Heart left ventricle (tissue), 16 donors: ENCODE measurements around the gene MYH7. TPM values are rescaled to one million over a fixed set of nuclear protein-coding genes. Genes with fewer than 3 reads are reported as not detected.
"Not testable (repeated sequence)": the region's sequence is repeated elsewhere in the genome, so short reads cannot be mapped to it uniquely, and the experiment has no call there.

Source experiments
- ATAC-seq, 4 donors: fragments of 200-7000 bp; cut with Tn5 transposase; one replicate each; pipeline ENCODE4 v1.9.1; 2020 to 2022; ENCODE audit warnings: moderate library complexity in 4 of 4, mild to moderate bottlenecking in 3 of 4, moderate number of reproducible peaks in 1 of 4
- DNase-seq, 5 donors: peaks; one replicate each; pipeline ENCODE4 v3.0.0-alpha.2; 2020
- H3K27ac ChIP-seq, 12 donors: fragments of 200-600 bp; sonication (generic) in 4 of 12; one replicate each; pipeline versions ENCODE4 v1.5.0 to v1.8.0; 2016 to 2022; ENCODE audit warnings: mild to moderate bottlenecking in 2 of 12
- H3K27me3 ChIP-seq, 9 donors: fragments of 200-600 bp; sonication (generic) in 2 of 9; one replicate each; pipeline versions ENCODE4 v1.5.1 to v1.8.0; 2016 to 2022; ENCODE audit warnings: mild to moderate bottlenecking in 3 of 9
- H3K36me3 ChIP-seq, 9 donors: fragments of 200-600 bp; sonication (generic) in 2 of 9; one replicate each; pipeline versions ENCODE4 v1.5.0 to v1.8.0; 2018 to 2022; ENCODE audit warnings: mild to moderate bottlenecking in 2 of 9
- H3K4me1 ChIP-seq, 12 donors: fragments of 200-600 bp; sonication (generic) in 4 of 12; one replicate each; pipeline versions ENCODE4 v1.5.0 to v1.8.0; 2016 to 2022; ENCODE audit warnings: mild to moderate bottlenecking in 3 of 12
- H3K4me3 ChIP-seq, 12 donors: fragments of 200-600 bp; sonication (generic) in 4 of 12; one replicate each; pipeline versions ENCODE4 v1.5.0 to v1.8.0; 2017 to 2022; ENCODE audit warnings: mild to moderate bottlenecking in 9 of 12, moderate library complexity in 4 of 12
- H3K9me3 ChIP-seq, 12 donors: fragments of 200-600 bp; sonication (generic) in 4 of 12; one replicate each; pipeline versions ENCODE4 v1.5.0 to v1.8.0; 2016 to 2022; ENCODE audit warnings: mild to moderate bottlenecking in 1 of 12
- CTCF ChIP-seq, 12 donors: fragments of 200-600 bp; sonication (generic) in 4 of 12; IDR thresholded peaks; one replicate each; pipeline versions ENCODE4 v1.5.0 to v1.8.0; 2018 to 2022; ENCODE audit warnings: antibody characterized with exemption in 12 of 12, mild to moderate bottlenecking in 5 of 12
- POLR2A ChIP-seq, 2 donors: fragments of 450-650 bp; IDR thresholded peaks; one replicate each; pipeline ENCODE4 v1.6.1; 2017; ENCODE audit warnings: antibody characterized with exemption in 2 of 2, mild to moderate bottlenecking in 2 of 2, moderate library complexity in 2 of 2
- WGBS, 4 donors: extraction: QIAGEN DNeasy Blood & Tissue Kit in 2 of 4; methylation state at CpG; one replicate each; pipeline versions ENCODE4 v1.1.5 to v1.1.7; 2013 to 2018; 5-methylcytosine and 5-hydroxymethylcytosine counted together
- intact Hi-C, 10 donors: fragments of 100-400 bp; cut with DNase I; formaldehyde crosslinking; loops; one replicate each; pipeline versions ENCODE4 v1.11.1 to v1.14.2; 2022
- polyA plus RNA-seq, 2 donors: library from polyadenylated mRNA; stranded (reverse); fragments of 200-250 nt; gene quantifications; one replicate each; pipeline ENCODE4 v1.2.3, GENCODE V29; 2013
- total RNA-seq, 9 donors: library from RNA; depleted of rRNA in 2 of 9; stranded (reverse); fragments of >200 nt in 2 of 9; fragmentation: NEBNext Ultra II Directional in 3 of 9; extraction: Animal tissue kit (Norgen Biotek cat#: 25700) in 3 of 9; gene quantifications; one replicate each; pipeline versions ENCODE4 v1.1.0 to v1.2.4, GENCODE V29; 2016 to 2023
- donor health status: ischemic (EF 13 %, LVEDD 7.1; RV severe dilation, severe dysfunction).
- donor health status: healthy with polysubstance abuse.
- donor health status: DM: no; HTN: yes; CAD: no.
- donor health status: DM: no; HTN: no; CAD: no.
- donor health status: ischemic (EF 25% LVEDD 6.9; RV normal size, moderate dysfunction).
- donor health status: ischemic (EF 25% LVEDD 5.7; RV mildly dilated, moderate dysfunction).
- donor health status: healthy.
- donor health status: DM: yes; HTN: yes; CAD: no.
- donor health status: ischemic (EF 35%, LVEDD 5.7; RV mildly dilated, moderate dysfunction).
- donor health status: nonischemic (EF 11% LVEDD 7.7; RV severe dilation, severe dysfunction).
- donor health status: DM: yes; HTN: yes; CAD: no.
- donor health status: PGD.
- donor health status: ischemic (EF 29% LVEDD 5.4; RV normal size, mild dysfunction).
- donor health status: nonischemic (EF 23%, LVEDD 6.1; RV moderate dilation, normal function).

MYH7 gene
- total and polyA plus RNA-seq, 11 donors: 727 to 23,825 (median 14,589) TPM

GRCh38 chr14:23456883-23457586 is 21.6 kb upstream of the MYH7 start:
- ATAC-seq: peak in 3 of 4 donors; percentile 68 to 77 (median 75)
- intact Hi-C loops: loop anchor here in 1 of 10 donors (10.0 kb wide), 2 partner anchors 82 to 132 kb away; partner anchors contain the start of genes CMTM5, IL25 and PABPN1

GRCh38 chr14:23454445-23454856 is 19.0 kb upstream of the MYH7 start:
- Histone ChIP-seq H3K36me3 (no peaks in the 10 kb centered on the region), H3K27me3 (peaks cover 0 to 21% (median 0%) of the 10 kb centered on the region in 9 donors), H3K4me1 (peaks cover 0 to 6% (median 0%) of the 10 kb centered on the region in 12 donors), H3K27ac (peak overlapping the region in 1 of 12 donors; percentile 13), H3K4me3 (no peak overlapping the region), H3K9me3 (no peaks in the 10 kb centered on the region)
- no peak for DNase-seq
- 26 to 35% (median 29%) methylated on average over 1 of the region's 1 CpG for WGBS, 4 donors
- intact Hi-C loops: loop anchor here in 2 of 10 donors (5.0 to 10.0 kb wide), 3 partner anchors 80 to 130 kb away; partner anchors contain the start of genes CMTM5 (in 1 of the 2), IL25 (in 1 of the 2) and PABPN1 (in 1 of the 2)
- ATAC-seq: peak in 2 of 4 donors; percentile 21 to 55
- TF ChIP-seq POLR2A (IDR thresholded peaks at IDR 0.05) (no peak), CTCF (IDR thresholded peaks at IDR 0.05) (no peak)

More at GRCh38 chr14:23456883-23457586, 21.6 kb upstream of the MYH7 start:
- H3K27ac ChIP-seq: peak overlapping the region in 2 of 12 donors; percentile 22 to 50
- H3K4me3 ChIP-seq, DNase-seq, H3K36me3 ChIP-seq, H3K4me1 ChIP-seq, H3K9me3 ChIP-seq: not testable (repeated sequence)
- peak in 8 of 12 donors; percentile 11 to 53 (median 35) for TF ChIP-seq CTCF (IDR thresholded peaks at IDR 0.05)
- 82 to 89% (median 86%) methylated on average over 11 of the region's 11 CpGs for WGBS, 4 donors
- H3K27me3 ChIP-seq: peaks cover 0 to 21% (median 0%) of the 10 kb centered on the region in 9 donors

- Histone ChIP-seq H3K27ac (no peak overlapping the region), H3K4me1 (peaks cover 0 to 6% (median 0%) of the 10 kb centered on the region in 12 donors), H3K36me3 (no peaks in the 10 kb centered on the region), H3K9me3 (no peaks in the 10 kb centered on the region), H3K4me3 (no peak overlapping the region), H3K27me3 (peaks cover 0 to 7% (median 0%) of the 10 kb centered on the region in 9 donors)
- intact Hi-C loops: loop anchor here in 2 of 10 donors (5.0 to 10.0 kb wide), 3 partner anchors 77 to 127 kb away; partner anchors contain the start of genes CMTM5 (in 1 of the 2), IL25 (in 1 of the 2) and PABPN1 (in 1 of the 2)
- no peak for TF ChIP-seq POLR2A (IDR thresholded peaks at IDR 0.05)
- TF ChIP-seq CTCF (IDR thresholded peaks at IDR 0.05): no peak
- WGBS, 4 donors: 92 to 95% (median 94%) methylated on average over 2 of the region's 2 CpGs
- DNase-seq (no peak), ATAC-seq (no peak)
Measured at GRCh38 chr14:23452237-23452636, 16.8 kb upstream of the MYH7 start.

- DNase-seq (no peak), ATAC-seq (no peak)
- no peak for TF ChIP-seq CTCF (IDR thresholded peaks at IDR 0.05)
- TF ChIP-seq POLR2A (IDR thresholded peaks at IDR 0.05): no peak
- H3K27me3 ChIP-seq: peaks cover 0 to 7% (median 0%) of the 10 kb centered on the region in 9 donors
- no peaks in the 10 kb centered on the region for H3K36me3 ChIP-seq
- H3K4me1 ChIP-seq: peaks cover 0 to 12% (median 3%) of the 10 kb centered on the region in 12 donors
- intact Hi-C loops: loop anchor here in 2 of 10 donors (5.0 to 10.0 kb wide), 3 partner anchors 76 to 126 kb away; partner anchors contain the start of genes CMTM5 (in 1 of the 2), IL25 (in 1 of the 2) and PABPN1 (in 1 of the 2)
- no peak overlapping the region for H3K27ac ChIP-seq
- no peak overlapping the region for H3K4me3 ChIP-seq
- 56 to 94% (median 73%) methylated on average over 2 of the region's 2 CpGs for WGBS, 4 donors
- H3K9me3 ChIP-seq: no peaks in the 10 kb centered on the region
Measured at GRCh38 chr14:23450379-23450778, 14.9 kb upstream of the MYH7 start.
